Stimulated activated CD4-positive, alpha-beta T cell treated with anti-CD3 and anti-CD28 coated beads, TNF-alpha, amount 100 ng/mL, for 24 hours (primary cell): ENCODE data around the gene FGF6.

Experiments used
- DNase-seq, 3 experiments: peaks; one replicate each; pipeline ENCODE4 v3.0.0-alpha.2; 2020; ENCODE audit warnings: low read depth in 3 of 3

The FGF6 gene

DNA sequence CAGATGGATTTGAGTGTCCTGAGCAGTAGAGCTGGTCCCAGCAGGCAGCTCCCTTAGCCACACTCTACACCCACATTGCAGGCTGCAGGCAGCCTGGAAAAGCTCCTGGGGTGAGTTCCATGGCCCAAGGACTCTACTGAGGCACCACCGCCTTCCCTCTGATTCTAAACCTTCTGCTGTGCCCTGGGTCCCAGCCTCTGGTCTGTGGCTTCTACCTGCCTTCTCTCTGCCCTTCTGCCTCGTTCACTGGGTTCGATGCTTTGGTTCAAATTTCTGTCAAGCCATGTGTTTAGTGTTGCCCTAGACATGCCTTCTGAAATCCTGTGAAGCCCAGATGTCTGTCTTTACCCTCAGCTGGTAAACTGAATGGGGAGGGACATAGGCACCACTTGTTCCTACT lies 1.5 kb upstream of the FGF6 start:
- DNase-seq: no peak

DNA sequence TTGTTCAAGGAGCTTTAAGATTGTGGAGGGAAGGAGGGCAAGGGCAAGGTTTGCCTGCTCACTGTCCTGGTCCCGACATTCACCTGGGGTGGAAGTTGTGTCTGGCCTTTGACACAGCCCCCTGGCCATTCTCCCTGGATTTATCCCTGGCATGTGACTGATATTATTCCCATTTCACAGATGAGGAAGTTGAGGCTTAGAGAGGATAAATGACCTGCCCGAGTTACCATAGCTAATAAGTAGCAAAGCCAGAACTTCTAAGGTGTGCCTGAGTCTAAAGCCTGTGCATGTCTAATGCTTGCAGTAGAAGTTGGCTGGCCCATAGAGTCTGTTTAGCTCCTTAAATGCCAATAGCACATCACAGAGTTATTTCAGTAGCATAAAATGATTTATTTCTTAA lies 720 bp upstream of the FGF6 start:
- DNase-seq: no peak

DNA sequence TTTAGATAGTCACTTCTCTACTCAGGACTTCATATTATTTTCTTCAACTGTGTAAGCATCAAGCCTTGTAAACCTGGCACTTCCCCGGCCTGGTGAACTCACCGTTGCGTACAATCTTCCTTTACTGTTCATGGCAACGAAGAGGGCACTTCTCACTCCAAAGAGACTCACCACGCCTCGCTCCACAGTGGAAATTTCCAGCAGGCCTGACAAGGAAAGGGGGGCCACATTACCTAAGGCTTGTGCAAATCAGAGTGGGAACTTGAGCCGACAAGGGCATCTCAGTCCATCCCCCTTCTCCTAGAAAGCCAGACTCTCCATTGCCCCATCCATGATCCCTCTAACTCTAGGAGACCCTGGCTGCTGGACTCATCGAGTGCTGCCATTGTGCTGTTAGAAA lies 1.6 kb downstream of the FGF6 start:
- DNase-seq: no peak

DNA sequence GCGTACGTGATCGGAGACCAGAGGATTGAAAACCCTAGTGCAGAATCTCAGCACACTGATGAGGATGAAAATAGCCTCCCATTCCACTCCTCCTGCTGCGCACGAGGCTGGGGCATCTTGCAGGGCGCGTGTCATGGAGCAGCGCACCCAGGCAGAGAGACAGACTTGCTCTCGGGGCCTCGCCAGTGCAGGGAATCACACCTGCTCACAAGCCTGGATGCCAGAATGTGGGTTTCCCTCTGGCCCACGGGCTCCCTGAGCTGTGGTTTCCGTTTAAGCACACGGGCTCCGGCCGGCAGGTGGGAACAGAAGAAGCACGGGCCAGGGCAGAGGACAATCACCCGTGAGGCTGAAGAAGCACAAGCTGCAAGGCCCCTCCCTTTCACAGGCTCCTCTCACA lies 2.0 kb downstream of the FGF6 start:
- DNase-seq: no peak

DNA sequence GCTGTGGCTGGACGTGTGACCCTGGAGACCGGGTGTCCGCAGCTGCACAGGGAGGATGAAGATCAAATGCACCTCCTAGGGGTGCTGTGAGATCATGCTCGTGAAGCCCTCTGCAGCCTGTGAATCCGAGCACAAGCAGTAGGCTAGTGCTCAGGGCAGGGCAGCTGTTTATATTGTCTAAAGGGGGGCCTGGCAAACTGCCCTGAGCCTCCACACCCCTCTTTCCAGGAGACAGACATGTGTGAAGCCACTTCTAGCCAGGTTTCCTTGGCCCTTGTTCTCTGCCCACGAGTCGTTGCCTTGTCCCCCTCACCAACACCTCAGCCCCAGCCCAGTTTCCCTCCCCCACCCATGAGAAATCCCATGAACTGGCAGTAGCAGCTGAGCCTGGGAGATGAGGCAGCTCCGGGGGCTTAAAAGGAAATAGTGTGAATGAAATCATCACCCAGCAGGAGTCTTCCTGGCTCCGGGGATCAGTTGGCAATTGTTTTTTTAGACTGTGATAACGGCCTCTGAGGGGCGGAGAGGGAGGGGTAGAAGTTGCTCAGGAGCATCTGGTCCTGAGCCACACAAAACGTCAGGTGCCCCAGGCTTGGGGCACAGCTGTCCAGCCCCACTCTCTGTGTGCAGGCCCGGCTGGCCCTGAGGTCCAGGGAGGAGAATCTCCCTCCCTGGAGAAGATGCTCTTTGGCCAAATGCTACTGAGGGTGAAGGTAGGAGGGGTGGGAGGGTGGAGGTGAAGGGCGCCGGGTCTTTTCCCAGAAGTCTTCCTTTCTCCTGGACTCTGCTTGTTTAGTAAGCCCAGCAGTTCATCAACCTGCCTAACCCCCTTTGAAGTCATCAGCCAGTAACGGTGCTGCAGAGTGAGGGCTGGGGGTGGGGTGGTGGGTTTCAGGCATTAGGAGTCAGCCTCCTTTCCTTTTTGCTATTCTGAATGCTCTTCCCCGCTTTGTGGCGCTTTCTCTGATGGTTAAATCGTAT lies 4.0 kb downstream of the FGF6 start:
- DNase-seq: no peak

DNA sequence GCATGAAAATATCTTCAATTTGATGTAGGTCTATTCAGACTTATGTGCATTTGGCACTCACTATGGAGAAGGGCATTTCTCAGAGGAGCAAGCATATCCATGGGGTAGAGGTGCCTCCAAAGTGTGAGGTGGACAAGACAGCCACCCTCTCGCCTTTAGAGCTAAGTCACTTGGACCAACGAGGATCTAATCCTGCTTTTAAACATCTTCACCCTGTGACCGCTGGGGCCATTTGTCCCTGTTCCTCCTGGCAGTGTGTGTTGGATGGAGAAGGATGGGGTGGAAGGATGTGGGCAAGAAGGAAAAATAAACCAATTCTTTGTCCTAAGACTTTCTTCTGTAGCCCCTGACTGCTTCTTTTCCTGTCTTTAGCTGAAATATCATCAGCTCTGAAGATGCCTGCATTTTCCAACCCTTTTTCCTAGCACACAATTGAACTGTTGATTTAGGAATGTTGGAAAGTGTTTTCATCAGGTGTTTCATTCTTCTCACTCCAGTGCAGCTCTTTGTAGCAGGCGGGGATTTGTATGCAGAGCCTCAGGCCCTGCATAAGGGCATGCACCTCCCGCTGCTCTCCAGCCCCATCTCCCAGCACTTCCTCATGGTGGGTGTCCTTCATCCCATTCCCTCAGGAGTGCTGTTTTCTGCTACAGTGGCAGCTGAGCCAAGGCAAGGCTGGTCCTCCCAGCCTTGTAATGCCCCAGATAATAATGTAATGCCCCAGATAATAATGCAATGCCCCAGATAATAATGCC lies 5.3 kb downstream of the FGF6 start:
- no peak for DNase-seq

DNA sequence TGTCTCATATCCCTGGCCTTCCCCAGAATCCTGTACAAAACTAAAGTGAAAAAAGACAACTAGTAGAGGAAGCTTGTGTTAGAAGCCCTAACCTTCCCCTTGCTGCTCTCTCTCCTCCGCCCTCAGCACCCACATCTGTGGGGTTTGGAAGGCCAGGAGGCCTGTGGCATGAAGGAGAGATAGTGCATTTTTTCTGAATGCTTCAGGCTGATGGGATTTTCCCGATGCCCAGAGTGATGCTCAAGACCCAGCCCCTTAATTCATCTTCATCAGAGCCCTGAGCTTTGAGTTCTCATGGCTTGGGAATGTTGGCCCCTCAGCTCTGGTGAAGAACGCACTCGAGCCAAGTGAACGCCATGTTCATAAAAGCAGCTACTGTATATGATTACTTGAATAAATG lies 5.9 kb downstream of the FGF6 start:
- no peak for DNase-seq

DNA sequence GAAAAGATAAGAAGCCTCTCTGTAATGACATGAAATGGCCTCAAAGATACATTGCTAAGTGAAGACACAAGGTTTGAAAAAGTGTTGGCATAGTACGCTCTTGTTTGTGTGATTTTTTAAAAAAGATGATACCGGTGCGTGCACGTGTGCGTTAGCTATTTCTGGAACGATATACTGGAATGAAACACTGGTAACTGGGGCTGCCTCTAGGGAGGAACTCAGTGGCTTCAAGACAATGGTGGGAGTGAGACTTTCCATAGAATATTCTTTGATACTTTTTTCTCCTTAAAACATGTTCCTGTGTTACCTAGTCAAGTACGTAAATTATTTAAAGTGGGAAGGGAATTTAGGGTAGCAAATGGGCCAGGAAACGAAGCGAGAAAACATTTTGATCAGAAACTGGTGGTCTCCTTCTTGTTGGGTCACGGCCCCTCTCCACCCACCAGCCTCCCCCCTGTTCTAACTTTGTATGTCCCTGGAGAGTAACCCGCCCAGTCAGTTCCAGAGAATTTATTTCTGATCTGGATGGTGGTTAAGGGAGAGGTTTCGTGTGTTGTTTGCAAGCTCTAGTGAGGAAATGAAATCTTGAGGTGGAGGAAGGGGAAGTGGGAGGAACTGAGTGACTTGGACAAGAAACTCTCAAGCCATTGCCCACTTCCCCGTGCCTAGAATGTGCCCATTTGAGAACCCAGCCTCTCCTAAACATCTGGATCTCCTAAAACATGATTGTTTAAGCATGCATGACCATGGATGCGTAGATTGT lies 6.6 kb downstream of the FGF6 start:
- no peak for DNase-seq

DNA sequence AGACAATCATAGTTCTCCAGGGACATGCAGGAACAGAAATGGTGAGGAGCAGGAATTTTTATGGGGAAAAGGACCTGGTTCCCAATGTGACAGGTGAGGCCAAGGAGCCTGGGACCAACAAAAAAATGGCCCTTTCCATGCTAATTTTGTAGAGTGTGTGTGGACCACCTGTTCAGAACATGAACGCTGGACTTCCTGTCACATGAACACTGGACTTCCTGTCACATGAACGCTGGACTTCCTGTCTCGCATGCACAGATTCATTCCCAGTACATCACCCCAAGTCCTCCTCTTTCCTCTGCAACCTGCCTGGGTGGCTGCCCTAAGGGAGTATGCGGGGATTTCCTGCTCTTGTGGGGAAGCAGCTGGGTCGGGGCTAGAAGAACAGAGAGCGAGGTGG lies 10.1 kb downstream of the FGF6 start:
- DNase-seq: no peak

DNA sequence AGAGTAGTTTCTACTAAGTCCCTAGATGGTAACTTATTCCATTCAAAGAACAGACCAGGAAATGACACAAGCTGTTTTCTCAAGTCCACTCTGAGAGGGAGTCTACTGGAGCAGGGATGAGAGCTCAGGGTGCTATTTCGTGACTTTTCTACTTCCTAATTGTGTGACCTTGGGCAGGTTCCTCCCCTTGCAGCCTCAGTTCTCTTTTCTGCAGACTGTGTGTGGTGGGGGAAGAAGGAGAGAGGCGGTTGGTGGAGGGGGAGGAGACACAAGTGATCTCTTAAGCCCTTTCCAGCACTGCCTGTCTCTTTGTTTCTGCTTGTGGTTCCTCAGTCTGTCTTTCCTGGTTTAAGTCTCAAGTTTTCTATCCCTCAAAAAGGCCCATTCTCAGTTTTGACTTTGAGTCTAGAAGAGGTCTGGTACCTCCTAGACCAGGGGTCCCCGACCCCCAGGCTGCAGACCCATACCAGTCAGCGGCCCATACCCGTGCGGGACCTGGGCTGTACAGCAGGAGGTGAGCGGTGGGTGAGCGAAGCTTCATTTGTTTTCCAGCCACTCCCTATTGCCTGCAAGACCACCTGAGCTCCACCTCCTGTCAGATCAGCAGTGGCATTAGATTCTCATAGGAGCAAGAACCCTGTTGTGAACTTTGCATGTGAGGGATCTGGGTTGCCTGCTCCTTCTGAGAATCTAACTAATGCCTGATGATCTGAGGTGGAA lies 10.7 kb downstream of the FGF6 start:
- DNase-seq: no peak

DNA sequence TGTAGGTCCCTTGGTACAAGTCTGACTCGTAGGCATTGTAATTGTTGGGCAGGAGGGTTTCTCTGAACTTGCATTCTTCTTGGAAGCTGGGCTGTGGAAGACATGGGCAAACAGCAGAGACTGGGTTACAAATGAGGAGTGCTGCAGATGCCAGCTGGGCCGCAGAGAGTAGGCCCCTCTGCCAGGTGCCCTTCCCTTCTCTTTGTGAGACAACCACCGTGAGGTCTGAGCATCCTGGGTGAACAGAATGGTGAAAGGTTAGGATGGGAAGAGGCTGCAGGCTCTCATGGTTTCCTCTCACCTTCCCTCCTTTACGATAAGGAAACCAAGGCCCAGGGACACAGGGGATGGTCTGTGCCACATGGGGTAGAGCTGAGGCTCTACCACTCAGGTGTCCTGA lies 11.3 kb downstream of the FGF6 start:
- no peak for DNase-seq

DNA sequence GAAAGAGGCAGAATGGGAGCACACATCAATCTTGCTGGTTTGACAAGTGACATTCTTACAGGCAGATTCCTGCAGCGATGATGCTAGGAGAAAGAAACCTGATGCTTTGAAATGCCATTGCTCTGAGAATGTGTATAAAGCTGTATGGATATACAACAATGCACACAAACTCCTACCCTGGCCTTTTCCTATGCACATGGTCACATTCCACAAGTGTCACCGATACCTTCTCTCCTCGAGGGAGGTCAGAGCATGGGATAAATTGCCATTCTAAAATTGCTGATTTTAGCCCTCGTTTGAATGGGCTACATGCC lies 11.9 kb downstream of the FGF6 start:
- no peak for DNase-seq

DNA sequence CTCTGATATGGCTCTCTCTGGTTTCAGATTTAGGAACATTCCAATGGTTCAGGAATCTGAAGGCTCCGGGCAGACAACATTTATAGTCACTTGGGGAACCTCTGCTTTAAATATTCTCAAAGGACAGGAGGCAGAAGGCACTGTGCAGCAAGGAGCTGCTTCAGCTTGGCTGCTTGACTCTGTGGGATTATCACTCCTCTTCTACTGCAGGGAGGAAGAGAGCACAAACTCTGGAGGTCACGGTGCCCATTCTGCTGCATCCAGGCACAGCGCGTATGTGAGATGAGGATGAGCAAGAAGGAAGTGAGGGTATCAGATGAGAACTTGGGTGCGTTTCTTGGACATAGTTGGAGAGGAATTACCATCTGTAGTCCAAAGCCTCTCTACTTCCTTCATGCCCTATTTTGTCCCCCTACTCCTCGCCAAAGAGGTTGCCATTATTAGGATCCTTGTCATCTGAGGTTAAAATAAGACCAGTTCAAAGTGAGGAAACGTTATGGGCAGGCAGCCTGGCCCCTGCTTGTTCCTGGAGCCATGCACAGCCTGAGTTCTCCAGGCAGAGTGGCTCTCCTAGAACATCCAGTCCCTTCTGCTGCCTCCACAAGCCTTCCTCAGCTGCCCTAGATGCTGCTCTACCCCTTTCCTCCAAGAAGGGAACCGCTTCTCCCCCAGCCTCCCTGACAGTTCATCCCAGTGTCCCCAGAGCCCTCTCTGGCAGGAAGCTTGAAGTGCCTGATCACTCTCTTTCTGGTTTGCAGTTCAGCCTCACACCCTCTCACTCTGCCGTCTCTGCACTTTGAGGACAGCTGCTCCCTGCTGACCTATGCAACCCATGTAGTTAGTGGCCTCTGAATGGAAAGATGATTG lies 12.5 kb downstream of the FGF6 start:
- no peak for DNase-seq

DNA sequence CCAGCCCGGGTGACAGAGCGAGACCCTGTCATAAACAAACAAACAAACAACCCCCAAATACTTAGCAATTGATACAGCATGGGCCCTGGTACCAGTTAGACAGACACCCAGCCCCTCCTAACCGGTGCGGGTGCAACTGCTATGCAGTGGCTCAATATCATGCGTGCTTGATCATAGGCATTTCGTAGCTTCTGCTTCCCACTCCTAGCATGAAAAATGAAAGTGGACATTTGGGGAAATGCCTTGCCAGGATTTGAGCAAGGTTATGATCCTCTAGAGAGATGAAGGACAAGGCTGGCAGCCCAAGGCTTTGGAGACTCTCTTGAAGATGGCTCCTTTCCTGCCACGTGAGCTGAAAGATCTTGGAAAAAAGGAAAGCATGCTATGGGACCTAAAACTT lies 13.7 kb downstream of the FGF6 start:
- DNase-seq: no peak

DNA sequence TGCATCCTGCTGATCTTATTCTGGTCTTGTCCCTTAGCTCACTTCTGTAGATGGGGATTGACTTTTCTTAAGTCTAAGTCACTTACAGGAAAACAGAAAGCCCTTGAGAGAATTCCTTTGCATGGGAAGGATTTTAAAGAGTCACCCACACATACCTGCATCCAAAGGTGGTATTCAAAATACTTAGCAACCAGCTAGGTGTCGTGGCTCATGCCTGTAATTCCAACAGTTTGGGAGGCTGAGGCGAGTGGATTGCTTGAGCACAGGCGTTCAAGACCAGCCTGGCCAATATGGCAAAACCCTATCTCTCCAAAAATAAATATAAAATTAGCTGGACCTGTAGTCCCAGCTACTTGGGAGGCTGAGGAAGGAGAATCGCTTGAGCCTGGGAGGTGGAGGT lies 14.2 kb downstream of the FGF6 start:
- no peak for DNase-seq

DNA sequence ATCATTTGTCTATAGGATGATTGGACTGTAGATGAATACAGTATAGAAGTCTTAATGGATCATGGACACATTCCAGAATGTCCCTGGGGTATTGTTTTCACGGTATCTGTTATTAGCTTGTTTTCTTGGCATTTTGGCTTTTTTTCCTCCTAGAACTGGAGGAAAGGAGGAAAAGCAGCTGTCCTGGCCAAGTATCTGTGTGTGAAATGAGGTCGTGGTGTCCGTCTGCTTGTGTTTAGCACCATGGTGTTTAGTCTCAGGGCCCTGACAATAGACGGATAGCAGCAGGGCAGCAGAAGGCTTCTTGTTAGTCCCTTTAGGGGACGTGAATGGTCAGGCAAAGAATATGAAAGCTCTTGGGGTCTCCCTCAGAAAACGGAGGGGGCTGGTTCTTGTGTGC lies 21.2 kb downstream of the FGF6 start:
- DNase-seq: no peak

DNA sequence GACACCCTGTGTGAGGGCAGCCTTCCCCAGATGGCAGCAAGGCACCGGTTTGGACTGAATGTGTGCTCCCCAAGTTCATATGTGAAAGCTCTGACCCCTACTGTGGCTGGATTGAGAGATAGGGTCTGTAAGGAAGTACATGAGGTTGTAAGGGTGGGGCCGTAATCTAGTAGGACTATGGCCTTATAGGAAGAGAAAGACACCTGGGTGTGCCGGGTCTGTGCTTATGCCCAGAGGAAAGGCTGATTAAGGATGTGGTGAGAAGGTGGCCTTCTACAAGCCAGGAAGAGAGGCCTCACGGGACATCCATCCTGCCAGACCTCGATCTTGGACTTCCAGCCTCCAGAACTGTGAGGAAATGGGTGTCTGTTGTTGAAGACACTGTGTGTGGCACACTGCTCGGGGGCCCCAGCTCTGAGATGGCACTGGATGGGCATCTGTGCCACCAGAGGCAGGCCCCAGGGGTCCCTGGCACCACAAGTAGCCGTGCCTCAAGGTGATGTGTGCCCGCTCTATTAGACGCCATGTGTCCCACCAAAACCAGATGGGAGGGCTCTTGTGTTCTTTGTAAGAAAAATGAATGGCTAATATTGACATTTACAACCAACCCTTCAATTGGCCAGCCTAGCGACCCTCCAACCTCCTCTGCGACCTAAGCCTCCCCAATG lies 22.0 kb downstream of the FGF6 start:
- no peak for DNase-seq

DNA sequence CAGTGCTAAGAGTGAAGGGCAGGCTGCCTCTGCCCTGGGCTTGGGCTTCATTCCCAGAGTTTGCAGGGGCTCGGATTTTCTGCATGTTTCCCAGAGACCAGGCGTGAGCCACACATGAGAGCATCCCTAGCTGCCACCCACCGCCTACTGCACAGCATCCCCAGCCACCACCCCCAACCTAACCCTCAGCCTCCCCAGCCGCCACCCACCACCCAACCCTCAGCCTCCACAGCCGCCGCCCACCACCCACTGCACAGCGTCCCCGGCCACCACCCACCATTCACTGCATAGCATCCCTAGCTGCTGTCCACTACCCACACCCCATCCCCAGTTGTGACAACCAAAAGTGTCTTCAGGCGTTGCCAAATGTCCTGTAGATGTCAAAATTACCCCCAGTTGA lies 22.6 kb downstream of the FGF6 start:
- no peak for DNase-seq

DNA sequence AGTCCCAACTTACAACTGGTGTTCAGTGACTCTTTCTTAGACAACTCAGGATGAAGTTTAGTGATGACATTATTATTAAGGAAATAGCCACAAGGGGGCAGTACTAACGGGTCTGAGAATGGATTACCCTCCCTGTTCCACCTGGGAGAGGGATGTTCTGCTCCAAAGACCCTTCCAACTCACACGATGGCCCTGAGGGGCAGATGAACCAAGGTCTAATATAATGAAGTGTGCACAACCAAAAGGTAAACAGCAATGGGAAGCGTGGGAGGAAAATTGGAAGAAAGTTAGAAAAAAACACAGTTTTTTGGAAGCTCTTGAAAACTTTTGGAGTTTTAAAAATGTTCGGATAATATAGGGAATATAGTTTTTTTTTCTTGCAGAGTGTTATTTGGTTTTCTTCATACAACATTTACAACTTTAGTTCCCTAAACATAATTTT lies 24.0 kb downstream of the FGF6 start:
- DNase-seq: peak in 1 of 3 experiments; percentile 7

DNA sequence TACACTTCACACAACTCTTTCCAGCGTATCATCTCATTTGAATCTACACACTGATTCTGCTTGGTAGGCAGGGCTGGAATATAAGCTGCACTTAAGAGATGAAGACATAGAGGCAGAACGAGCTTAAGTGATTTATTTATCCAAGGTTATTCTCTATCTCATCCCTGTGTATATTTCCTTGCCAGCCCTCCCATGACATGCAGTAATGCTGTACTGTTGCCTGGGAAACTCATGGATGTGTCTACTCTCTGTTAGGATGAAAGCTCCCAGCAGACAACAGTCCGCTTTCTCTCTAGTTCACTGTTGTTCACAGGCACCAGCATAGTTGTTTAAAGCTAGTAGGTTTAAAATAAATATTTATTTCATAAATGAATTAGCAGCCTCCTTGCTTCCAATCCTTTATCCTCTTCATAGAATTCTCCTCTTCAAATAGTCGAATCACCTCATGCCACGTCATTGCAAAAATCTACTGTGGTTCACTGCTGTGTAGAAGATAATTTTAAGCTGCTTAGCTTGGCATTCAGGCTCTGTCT lies 25.4 kb downstream of the FGF6 start:
- DNase-seq: no peak
